Stimulated activated CD4-positive, alpha-beta T cell treated with anti-CD3 and anti-CD28 coated beads, Interleukin-15, amount 100 ng/mL, for 1 hour (primary cell): ENCODE results near the gene ITGB8.
"Not testable (repeated sequence)": the region's sequence is repeated elsewhere in the genome, so short reads cannot be mapped to it uniquely, and the experiment has no call there.

ENCODE experiments used
- DNase-seq, 2 donors: peaks; one replicate each; pipeline ENCODE4 v3.0.0-alpha.2; 2020; ENCODE audit warnings: low read depth in 1 of 2, low spot score in 1 of 2

Gene ITGB8

DNA sequence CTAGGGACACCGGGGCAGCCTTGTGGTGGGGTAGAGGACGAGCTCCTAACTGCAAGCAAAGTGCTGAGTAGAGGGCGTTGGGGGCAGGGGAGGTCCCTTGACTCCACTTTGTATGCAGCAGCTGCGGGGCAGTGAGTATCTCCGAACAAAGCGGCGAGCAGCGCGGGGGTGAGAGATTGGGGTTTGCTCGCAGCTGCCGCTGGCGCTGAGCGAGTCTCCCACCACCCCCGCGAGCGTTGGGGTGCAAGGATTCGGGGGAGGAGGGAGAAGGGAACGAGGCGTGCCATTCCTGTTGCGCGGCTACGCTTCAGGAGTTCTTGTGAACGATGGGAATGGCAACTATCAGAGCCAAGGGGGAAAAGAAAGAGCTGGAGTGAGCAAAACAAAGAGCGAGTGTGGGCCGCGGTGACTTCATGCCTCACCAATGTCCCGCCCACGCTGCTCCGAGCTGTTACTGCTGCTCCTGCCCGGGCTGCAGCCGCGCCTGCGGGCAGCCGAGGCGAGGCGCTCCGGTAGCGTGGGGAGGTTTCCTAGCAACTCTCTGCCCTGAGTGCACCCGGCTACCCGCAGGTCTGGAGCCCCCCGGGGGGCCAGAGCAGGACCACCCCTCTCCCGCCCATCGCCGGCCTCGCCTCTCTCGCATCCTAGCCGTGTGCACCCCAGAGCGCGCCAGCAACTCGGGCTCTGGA, at the start of gene ITGB8:
TSS of gene ITGB8 (plus strand) at position 662 of the 689 bp plus-strand sequence. CDS start 907 bp downstream, outside the sequence.
- peak in 1 of 2 donors; percentile 49 for DNase-seq

DNA sequence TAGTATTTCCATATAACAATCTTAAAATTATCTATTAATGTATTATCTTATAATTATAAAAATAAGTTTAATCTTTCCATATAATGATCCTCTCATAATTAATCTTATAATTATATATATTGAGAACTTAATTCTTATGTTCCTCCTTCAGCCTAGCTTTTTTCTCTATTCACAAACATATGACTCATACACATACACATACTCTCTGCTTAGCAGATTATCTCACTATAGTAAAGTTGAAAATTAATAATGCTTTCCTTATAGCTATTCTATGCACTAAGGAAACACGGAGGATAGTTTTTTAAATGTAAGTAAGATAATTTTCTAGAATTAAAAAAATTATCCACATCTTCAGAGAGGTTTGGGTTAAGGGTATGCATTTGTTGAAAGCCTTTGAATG, 47.7 kb upstream of the ITGB8 start:
- DNase-seq, result no peak

DNA sequence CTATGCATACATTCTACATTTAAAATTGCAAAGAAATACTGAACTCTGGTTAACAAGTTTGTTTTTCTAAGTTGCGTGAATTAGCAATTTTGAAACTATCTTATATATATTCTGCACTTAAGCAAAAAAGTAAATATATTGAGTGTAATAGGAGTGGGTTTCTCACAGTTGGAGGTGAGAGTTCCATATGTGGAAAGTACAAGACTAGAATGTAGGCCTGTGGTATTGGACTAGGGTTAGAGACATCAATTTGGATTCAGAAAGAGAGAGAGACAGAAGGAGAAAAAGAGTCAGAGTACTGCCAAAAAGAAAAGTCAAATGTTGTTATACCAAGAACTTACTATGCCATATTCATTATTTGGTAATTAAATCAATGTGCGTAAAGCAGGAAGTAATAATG, 47.3 kb upstream of the ITGB8 start:
- no peak for DNase-seq

DNA sequence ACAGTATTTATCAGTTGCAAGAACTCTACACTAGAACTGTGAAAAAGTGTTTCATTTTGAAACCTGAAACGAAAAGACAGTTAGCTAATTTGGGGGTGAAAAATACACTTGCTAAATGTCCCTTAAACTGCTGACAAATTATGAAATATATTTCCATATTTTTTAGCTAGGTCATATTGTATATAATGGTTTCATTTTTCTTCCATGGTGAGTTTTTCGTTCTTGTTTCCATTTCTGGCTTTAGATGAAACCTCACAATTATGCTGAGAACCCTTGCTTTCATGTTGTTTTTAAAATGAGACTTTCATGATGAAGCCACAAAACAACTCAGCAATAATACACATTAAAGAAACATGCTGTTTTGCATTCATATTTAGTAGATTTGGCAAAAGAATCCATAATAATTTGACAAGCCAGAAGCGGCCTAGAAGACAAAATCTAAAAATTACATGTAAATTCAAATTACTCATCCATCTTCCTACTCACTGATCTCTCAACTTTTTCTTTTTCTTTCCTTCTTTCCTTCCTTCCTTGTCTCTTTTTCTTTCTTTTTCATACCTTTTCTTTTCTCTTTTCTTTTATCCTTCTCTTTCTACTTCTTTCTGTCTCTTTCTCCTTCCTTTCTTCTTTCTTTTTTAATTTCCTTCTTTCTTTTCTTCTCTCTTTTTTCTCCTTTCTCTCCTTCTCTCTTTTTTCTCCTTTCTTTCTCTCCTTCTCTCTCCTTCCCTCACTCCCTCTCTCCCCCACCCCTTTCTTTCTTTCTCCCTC, 46.5 kb upstream of the ITGB8 start:
- DNase-seq, result no peak

DNA sequence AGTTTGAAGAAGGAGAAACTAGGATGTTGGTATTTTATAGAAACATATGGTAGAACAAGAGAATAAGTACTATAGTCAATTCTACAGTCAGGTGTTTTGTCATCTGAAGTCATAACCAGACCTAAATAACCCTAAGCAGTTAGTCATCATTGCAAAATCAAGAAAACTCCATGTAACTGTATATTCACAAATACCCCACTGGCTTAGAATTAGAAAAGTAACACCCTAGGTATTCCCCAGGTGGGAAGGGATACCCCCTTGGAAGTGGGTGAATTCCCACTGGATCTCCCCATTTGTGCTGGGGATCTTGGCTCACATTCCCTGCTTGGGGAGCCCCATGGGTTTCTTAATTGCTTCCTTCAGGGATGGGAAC, 45.9 kb upstream of the ITGB8 start:
- no peak for DNase-seq

DNA sequence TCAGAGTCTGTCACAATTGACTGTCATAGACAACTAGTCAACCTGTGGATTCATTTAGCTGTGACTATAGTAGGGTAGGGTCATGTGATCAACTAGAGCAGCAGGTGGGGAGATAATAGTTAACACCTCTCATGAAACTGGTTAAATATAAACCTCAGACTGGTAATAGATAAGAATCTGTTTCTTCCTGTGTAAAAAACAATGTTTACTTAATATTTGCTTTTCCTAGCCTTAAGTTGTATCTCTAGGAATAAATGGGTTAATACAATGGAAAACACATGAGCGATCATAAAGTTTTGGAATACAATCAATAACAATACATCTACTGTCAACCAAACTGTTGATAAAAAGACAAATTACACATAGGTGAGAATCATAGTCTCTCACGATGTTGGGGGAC, 43.4 kb upstream of the ITGB8 start:
- DNase-seq, result no peak

DNA sequence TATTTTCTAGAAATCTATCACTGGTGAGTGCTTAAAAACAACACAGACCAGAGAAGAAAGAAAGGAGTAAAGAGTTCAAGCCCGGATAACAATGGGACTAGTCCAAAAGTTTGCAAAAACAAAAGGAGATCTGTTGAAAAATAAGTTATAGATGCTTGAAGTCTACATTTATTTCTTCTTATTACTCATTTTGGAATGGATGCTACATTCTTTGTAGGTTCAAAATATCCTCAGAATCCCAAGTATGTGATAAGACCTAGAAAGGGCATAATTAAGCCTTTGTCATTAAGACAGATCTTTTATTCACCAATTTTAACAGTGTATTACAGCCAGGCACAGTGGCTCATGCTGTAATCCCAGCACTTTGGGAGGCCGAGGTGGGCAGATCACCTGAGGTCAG, 42.7 kb upstream of the ITGB8 start:
- no peak for DNase-seq

DNA sequence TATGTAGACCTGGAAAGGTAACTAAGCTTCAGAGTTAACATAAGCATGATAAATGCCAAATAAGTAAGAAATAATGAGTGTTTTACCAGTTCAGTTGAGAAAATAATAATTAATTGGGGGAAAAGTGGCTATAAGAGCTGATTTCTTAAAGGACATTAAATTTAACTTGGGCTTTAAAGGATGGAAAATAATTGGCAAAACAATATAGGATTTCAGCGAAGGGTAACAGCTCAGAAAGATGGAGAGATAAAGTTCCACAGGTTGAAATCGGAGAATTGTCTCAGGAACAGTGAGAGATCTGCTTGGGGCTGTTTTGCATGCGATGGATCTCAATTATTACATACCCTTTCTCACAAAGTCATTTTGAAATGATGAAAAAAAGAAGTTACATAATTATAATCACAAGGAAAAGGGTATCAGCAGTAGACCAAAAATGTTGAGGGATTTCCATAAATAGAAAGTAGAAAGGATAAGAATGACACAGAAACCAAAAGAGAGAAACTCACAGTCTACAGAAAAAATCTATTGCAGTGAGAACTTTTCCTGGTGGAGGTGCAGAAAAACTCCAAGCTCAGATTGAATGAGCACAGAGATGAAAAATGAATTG, 40.1 kb upstream of the ITGB8 start:
- DNase-seq, result no peak

DNA sequence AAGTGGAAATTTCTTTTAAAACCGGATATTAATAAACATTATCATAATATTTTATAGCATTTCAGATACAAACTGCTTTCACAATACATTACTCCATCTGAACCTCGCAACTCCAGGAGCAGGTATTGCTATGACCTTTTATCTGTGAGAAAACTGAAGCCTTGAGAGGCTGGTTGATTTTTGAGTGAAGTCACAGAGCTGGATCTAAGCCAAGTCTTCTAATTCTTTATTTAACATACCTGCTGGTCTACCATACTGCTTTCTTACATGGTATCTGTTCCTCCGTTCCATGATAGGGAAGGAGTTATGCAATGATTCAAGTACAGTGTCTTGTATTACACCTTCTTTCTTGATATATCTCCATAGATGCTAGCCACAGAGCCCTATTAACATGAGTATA, 37.4 kb upstream of the ITGB8 start:
- no peak for DNase-seq

DNA sequence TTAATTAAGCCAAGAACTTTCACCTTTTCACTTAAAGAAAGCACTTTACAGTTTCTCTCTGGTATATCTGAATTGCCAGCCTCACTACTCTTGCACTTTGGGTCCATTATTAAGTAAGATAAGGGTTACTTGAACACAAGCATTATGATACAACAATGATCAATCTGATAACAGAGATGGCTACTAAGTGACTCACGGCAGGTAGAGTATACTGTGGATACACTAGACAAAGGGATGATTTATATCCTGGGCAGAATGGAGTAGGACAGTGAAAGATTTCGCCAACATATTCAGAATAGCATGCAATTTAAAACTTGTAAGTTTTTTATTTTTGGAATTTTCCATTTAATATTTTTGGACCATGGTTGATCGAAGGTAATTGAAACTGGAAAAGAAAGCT, 34.3 kb upstream of the ITGB8 start:
- DNase-seq, result no peak

DNA sequence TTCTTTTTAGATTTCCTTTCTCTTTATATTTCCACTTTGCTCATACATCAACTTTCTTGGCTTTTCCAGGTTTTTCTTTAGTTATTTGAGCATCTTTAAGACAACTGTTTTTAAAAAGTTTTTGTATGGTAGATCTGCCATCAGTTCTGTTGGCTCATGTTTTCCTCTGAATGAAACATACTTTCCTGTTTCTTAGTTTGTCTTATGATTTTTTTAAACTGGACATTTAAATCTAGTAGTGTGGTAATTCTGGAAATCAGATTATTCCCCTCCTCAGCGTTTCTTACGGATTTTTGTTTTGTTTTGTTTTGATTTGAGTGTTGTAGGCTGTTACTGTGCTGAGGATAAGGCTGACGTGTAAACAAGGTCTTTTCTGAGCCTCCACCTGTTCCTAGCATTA, 33.8 kb upstream of the ITGB8 start:
- no peak for DNase-seq

DNA sequence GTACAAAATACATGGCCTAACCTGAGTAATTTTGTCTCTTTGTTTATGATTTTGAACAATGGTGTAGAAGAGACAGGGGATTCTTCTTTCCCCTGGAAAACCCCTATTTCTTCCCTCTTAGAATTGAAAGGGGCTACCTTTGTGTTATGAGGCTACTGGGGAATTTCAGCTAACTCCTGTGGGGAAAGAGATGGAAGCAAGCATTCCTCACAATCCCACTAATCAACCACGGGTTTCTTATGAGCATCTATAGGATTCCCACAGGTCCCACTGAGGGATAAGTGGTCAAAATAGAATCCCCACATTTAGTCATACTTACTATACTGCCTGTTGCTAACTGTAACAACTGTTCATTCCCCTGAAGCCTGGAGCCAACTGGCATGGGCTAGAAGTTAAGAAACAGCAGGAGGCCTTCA, 32.2 kb upstream of the ITGB8 start:
- no peak for DNase-seq

DNA sequence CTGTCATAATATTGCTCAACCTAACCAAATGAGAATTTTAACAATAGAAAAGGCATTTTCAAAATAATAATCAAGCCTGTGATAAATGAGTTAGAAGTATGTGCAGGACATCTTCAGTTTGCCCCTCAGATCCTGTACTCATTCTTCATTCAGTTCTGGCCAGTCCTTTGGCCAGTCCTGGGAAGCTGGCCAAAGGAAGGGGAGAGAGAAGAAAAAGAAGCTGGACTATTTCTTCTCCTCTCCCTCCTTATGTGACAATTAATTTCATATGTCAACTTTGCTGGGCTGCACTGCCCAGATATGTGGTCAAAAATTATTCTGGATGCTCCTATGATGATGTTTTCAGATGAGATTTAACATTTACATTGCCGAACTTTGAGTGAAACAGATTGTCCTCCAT, 31.6 kb upstream of the ITGB8 start:
- no peak for DNase-seq

DNA sequence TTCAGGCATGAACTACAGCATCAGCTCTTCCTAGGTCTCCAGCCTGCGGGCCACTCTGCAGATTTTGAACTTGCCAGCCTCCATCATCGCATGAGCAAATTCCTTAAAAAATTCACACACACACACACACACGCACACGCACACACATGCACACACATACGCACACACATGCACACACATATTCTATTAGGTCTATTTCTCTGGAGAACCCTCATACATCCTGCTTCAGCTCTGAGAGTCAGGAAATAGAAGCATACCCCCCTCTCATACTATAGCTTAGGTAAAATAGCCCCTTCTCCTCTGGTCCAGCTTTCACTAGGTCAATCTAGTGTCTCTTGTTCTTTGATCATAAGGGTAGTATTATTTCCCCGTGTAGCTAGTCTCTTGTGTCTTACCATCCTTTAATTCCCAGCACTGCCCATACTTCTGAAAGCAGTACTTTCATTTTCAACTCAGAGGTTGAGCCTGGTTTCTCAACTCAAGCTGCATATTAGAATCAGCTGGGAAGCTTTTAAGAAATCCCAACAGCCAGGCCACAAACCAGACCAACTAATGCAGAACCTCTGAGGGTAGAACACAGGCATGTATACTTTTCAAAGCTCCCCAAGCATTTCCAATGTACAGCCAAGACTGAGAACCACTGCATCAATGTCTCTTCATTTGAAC, 30.9 kb upstream of the ITGB8 start:
- DNase-seq, result no peak

DNA sequence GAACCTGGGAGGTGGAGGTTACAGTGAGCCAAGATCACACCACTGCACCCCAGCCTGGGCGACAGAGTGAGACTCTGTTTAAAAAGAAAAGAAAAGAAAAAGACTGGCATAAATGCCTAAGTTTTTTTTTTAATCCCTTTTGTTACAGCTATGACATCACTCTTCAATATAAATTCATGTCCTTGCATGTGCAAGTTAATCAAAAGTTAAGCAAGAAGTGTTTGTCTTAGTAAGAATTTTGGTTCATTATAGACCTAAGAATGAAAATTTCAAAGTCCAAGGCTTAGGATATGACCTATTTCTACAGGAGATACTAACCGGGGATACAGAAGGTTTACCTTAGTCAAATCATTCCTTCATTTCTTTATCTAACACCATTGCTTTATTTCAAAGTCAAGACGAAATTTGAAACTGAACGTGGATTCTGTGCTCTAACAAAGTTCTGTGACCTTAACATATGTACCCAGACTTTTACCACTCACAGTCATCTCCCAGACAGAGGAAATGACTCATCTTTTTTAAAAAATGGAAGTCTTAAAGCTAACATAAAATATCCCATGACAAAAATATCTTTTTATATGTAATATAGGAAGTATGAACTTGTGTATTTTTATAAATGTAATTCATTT, 29.3 kb upstream of the ITGB8 start:
- no peak for DNase-seq

DNA sequence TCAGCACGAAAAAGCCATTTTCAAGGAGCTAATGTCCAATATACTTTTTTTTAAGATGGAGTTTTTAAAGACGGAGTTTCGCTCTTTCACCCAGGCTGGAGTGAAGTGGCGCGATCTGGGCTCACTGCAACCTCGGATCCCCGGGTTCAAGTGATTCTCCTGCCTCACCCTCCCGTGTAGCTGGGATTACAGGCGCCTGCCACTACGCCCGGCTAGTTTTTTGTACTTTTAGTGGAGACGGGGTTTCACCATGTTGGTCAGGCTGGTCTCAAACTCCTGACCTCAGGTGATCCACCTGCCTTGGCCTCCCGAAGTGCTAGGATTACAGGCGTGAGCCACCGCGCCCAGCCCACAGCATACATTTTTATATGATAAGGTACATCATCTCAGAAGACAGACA, 28.4 kb upstream of the ITGB8 start:
- not testable (repeated sequence) for DNase-seq

DNA sequence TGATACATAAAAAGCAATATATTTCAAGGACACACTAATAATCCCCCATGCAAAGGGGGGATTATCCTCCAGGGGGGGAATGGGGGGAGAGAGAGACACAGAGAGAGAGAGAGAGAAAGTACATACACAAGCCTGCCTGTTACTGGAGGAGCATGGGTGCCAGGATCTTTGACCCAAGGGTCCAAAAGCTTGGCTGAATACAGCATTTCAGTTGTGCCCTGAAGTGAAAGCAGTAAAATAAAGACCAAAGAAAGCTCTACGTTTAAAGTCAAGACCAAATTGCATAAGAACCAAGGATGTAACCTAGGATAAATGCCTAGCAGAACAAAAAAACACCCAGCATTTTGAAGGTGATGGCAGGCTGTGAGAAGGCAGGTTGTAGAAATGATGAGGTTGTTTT, 27.8 kb upstream of the ITGB8 start:
- no peak for DNase-seq

DNA sequence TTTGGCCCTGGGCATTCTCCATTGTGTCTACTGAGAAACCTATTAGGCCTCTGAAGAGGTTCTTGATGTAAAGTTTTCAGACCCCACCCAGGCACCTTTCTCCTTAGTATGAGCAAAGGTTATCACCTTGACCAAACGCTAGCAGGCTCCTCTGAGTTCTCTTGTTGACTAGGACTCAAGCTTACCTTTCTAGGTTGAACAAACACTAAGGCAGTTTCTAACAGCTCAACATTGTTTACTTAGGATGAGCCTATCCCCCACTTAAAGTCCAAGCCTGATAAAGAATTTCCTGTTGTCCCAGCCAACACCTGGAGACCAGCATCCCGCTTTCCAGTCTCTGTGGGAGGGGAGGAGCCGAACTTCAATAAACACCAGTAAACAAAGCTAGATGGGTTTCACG, 26.3 kb upstream of the ITGB8 start:
- no peak for DNase-seq

DNA sequence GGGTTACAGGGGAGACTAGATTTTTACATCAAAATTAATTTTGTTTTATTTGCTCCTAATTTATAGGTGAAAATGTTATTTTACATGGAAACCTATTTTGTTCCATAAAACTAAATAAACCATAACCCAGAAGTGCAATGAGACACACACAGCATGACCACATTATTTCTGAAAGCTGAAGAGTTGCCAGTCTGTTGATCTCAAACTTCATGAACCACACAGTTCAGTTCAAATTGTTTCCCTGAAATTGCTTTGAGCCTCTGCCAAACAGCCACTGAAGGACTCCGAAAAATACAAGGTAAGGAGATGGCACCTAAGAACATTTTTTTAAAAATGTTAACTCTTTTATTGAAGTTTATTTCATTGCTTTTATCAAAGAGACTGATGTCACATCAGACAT, 25.0 kb upstream of the ITGB8 start:
- DNase-seq, result no peak

DNA sequence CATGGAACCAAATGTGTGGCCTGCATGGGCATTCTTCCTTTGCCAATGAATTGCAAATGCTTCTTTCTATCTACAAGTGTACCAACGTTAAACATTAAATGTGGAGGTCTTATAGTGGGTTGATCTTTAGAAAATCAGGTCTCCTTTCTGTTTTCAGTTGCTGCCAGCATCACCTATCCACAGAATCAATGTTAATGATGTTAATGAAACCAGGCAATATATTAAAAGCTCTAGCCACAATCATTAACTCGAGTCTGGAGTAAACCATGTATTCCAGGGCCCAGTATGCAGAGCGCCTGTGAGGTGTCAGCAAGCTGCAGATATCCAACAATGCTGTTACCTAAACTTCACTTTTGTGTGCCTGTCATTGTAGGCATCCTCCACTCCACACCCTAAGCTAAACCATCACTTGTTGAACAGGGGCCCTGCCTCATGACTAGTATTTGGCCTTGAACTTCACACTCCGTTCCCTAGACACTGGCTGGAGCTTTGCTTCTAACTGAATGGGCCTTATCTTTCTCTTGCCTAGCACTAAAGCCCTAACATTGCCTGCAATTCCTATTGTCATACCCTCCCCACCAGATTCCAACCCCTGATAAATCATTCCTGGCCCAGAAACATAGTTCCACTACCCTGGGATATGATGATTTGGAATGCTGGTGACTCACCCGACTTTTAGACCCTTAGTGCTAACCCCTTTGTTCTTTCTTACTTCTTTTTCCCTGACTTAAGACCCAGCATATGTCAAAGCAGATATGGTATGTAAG, 24.3 kb upstream of the ITGB8 start:
- DNase-seq, result no peak

DNA sequence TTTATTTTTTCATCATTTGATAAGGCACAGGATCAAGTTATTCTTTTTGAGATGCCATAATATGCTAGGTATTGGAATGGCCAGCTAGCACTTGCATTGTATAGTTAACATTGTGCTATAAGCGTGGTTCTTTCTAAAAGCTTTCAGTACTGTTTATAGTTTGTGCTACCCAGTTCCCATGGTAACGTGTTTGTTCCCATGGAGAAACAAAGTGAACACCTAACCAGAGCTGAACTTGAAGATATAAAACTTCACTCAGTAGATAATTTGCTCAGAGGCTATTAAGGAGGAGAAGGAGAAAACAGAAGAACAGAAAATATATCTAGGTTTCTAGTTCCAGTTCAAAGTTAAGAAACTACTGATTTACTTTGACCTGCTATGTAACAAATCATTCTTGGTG, 23.6 kb upstream of the ITGB8 start:
- DNase-seq, result no peak
